ENCODE results near the gene LACC1.

The LACC1 gene

DNA sequence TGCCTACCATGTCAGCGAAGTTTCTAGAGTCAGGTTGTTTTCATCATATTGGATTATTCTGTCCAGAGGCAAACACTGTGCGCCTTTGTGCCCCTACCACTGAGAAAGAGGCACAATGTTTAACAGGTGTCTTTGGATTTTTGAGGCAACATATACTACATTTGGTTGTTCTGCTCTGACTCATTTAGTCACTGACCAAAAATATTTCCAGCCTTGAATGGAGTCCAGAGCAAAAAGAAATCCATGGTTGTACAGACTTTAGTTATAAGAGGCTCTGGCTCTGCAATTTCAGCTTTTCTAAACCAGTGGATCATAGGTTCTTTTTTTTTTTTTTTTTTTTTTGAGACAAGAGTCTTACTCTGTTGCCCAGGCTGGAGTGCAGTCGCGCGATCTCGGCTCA is 35.7 kb downstream of the LACC1 start:
- Histone ChIP-seq H3K27me3 (replicated peaks; ENCODE audit: control insufficient read depth, insufficient read depth, low read length, poor library complexity, severe bottlenecking) (no peaks in the 10 kb centered on the region), H3K9me3 (ENCODE audit: control insufficient read depth, low read length) (no peaks in the 10 kb centered on the region), H3K36me3 (ENCODE audit: control insufficient read depth, insufficient read depth, low read length) (no peaks in the 10 kb centered on the region), H3K4me1 (ENCODE audit: control insufficient read depth, insufficient read depth, low read length, poor library complexity, severe bottlenecking) (no peaks in the 10 kb centered on the region), H3K4me3 (ENCODE audit: insufficient read depth, low read depth, low read length, poor library complexity, severe bottlenecking) (no peak overlapping the region), H3K27ac (ENCODE audit: insufficient read depth, low read length, poor library complexity, severe bottlenecking) (no peak overlapping the region)
- DNase-seq: no peak

DNA sequence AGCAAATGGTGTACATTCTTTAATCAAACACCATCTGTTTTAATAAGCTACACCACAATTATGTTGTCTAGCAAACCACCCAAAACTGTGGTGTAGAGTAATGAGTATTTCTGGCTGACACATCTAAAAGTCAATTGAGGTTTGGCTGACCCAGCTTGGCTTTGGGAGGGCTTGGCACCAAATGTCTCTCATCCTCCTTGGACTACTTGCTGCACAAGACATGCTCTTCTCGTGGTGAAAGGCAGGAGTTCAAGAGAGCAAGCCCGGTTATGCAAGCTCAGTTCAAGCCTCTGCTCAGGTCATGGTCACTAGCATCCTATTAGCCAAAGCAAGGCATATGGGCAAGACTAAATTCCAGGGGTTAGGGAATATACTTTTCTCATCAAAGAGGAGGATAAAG is 37.1 kb downstream of the LACC1 start:
- Histone ChIP-seq H3K4me1 (ENCODE audit: control insufficient read depth, insufficient read depth, low read length, poor library complexity, severe bottlenecking) (no peaks in the 10 kb centered on the region), H3K36me3 (ENCODE audit: control insufficient read depth, insufficient read depth, low read length) (no peaks in the 10 kb centered on the region), H3K9me3 (ENCODE audit: control insufficient read depth, low read length) (no peaks in the 10 kb centered on the region), H3K4me3 (ENCODE audit: insufficient read depth, low read depth, low read length, poor library complexity, severe bottlenecking) (no peak overlapping the region), H3K27ac (ENCODE audit: insufficient read depth, low read length, poor library complexity, severe bottlenecking) (no peak overlapping the region), H3K27me3 (replicated peaks; ENCODE audit: control insufficient read depth, insufficient read depth, low read length, poor library complexity, severe bottlenecking) (no peaks in the 10 kb centered on the region)
- DNase-seq: no peak

DNA sequence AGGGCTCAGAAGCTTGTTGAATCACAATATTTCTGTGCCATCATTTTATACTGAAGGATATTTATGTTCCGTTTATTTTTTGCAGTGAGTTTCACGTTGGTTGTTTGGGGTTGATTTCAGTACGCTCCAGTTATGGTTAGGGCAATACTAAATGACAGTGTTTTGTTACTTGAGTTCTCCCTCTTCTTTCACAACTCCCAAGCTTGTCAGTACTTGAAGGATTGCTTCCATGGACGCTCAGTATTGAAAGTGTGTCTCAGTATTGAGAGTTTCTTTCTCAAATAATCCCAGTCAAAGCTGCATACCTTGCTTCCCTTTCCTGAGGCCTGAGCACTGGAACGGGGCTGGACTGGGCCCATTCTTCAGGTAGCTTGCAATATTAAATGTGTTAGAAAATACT is 38.9 kb downstream of the LACC1 start:
- Histone ChIP-seq H3K27ac (ENCODE audit: insufficient read depth, low read length, poor library complexity, severe bottlenecking) (no peak overlapping the region), H3K4me3 (ENCODE audit: insufficient read depth, low read depth, low read length, poor library complexity, severe bottlenecking) (no peak overlapping the region), H3K36me3 (ENCODE audit: control insufficient read depth, insufficient read depth, low read length) (no peaks in the 10 kb centered on the region), H3K9me3 (ENCODE audit: control insufficient read depth, low read length) (no peaks in the 10 kb centered on the region), H3K27me3 (replicated peaks; ENCODE audit: control insufficient read depth, insufficient read depth, low read length, poor library complexity, severe bottlenecking) (no peaks in the 10 kb centered on the region), H3K4me1 (ENCODE audit: control insufficient read depth, insufficient read depth, low read length, poor library complexity, severe bottlenecking) (no peaks in the 10 kb centered on the region)
- DNase-seq: no peak

DNA sequence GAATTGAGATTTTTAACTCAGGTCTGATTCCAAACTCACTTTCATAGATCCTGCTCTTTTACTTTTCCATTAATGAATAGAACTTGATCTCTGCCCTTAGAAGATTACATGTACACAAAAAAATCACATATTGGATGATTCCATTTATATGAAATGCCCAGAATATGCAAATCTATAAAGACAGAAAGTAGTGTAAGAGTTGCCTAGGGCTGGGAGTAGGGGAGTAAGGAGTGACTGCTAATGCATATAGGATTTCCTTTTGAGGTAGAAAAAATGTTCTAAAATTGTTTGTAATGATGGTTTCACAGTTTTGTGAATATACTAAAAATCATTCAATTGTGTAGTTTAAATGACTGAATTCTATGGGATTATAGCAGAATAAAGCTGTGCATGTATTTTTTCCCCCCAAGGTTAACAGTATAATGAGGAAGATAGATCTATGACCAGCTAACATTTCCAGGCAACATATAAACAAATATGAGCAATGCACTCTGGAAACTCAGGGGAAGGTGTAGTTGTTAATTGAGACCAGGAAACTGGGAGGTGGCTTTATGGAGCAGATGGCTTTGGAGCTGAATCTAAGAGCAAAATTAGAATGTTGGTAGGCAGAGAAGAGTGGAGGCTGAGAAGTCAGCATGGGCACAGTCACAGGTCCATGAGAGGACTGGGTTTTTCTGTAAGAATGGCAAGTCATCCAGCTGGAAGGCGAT is 41.4 kb downstream of the LACC1 start:
- Histone ChIP-seq H3K36me3 (ENCODE audit: control insufficient read depth, insufficient read depth, low read length) (no peaks in the 10 kb centered on the region), H3K27me3 (replicated peaks; ENCODE audit: control insufficient read depth, insufficient read depth, low read length, poor library complexity, severe bottlenecking) (no peaks in the 10 kb centered on the region), H3K27ac (ENCODE audit: insufficient read depth, low read length, poor library complexity, severe bottlenecking) (no peak overlapping the region), H3K4me1 (ENCODE audit: control insufficient read depth, insufficient read depth, low read length, poor library complexity, severe bottlenecking) (no peaks in the 10 kb centered on the region), H3K4me3 (ENCODE audit: insufficient read depth, low read depth, low read length, poor library complexity, severe bottlenecking) (no peak overlapping the region), H3K9me3 (ENCODE audit: control insufficient read depth, low read length) (no peaks in the 10 kb centered on the region)
- no peak for DNase-seq

DNA sequence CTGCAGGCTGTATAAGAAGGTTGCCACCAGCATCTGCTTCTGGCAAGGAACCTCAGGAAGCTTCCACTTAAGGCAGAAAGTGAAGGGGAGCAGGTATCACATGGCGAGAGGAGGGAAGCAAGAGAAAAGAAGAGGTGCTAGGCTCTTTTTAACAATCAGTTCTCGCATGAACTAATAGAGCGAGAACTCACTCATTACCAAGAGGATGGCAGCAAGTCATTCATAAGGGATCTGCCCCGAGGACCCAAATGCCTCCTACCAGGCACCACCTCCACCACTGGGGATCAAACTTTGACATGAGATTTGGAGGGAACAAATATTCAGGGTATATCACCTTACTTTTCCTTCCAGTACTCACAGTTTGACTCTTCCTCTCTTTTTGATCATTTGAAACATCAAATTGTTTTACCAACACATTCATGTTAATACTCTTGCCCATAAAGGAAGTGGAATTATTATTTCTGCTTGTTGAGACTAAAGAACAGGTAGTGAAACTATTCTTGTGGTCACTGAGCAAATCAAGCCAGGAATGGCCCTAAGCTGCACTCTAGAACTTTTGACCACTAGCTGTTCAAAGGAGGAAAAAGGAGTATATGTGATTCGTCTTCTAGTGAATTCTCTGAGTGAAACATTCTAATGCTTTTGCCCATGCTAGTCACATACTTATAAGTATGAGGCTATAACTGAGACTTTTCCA is 45.0 kb downstream of the LACC1 start:
- Histone ChIP-seq H3K27me3 (replicated peaks; ENCODE audit: control insufficient read depth, insufficient read depth, low read length, poor library complexity, severe bottlenecking) (no peaks in the 10 kb centered on the region), H3K27ac (ENCODE audit: insufficient read depth, low read length, poor library complexity, severe bottlenecking) (no peak overlapping the region), H3K36me3 (ENCODE audit: control insufficient read depth, insufficient read depth, low read length) (no peaks in the 10 kb centered on the region), H3K9me3 (ENCODE audit: control insufficient read depth, low read length) (no peaks in the 10 kb centered on the region), H3K4me3 (ENCODE audit: insufficient read depth, low read depth, low read length, poor library complexity, severe bottlenecking) (no peak overlapping the region), H3K4me1 (ENCODE audit: control insufficient read depth, insufficient read depth, low read length, poor library complexity, severe bottlenecking) (no peaks in the 10 kb centered on the region)
- DNase-seq: no peak

DNA sequence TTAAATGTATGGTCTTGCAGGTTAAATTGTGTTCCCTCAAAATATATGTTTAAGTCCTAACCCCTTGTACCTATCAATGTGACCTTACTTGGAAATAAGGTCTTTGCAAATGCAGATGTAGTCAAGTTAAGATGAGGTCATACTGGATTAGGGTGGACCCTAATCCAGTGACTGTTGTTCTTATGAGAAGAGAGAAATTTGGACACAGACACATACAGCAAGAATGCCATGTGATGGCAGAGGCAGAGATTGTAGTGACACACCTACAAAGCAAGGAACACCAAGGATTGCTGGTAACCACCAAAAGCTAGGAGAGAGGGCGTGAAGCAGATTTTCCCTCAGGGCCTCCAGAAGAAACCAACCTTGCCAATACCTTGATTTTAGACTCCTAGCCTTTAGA is 50.2 kb downstream of the LACC1 start:
- no peak overlapping the region for H3K27ac ChIP-seq (ENCODE audit: insufficient read depth, low read length, poor library complexity, severe bottlenecking)
- no peaks in the 10 kb centered on the region for H3K27me3 ChIP-seq (replicated peaks; ENCODE audit: control insufficient read depth, insufficient read depth, low read length, poor library complexity, severe bottlenecking)
- no peak for DNase-seq
- no peak overlapping the region for H3K4me3 ChIP-seq (ENCODE audit: insufficient read depth, low read depth, low read length, poor library complexity, severe bottlenecking)
- H3K36me3 ChIP-seq (ENCODE audit: control insufficient read depth, insufficient read depth, low read length): no peaks in the 10 kb centered on the region
- H3K9me3 ChIP-seq (ENCODE audit: control insufficient read depth, low read length): no peaks in the 10 kb centered on the region
- no peaks in the 10 kb centered on the region for H3K4me1 ChIP-seq (ENCODE audit: control insufficient read depth, insufficient read depth, low read length, poor library complexity, severe bottlenecking)

DNA sequence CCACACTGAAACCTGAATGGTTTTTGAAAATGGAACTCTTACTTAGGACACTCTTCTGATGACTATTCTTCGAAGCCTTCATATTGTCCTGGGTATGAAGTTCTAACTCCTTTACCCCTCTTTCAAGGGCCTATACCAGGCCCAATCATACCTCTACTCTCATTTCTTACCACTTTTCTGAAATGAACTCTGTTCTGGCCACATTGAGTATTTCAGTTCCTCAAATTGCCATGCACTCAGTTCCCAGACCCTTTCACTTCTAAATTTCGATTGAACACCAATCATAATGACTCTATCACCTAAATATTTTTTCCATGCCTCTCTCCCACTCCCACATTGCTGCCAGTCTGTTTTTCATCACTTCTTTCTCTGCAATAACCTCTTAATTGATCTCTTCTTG is 53.7 kb downstream of the LACC1 start:
- Histone ChIP-seq H3K36me3 (ENCODE audit: control insufficient read depth, insufficient read depth, low read length) (no peaks in the 10 kb centered on the region), H3K27me3 (replicated peaks; ENCODE audit: control insufficient read depth, insufficient read depth, low read length, poor library complexity, severe bottlenecking) (no peaks in the 10 kb centered on the region), H3K27ac (ENCODE audit: insufficient read depth, low read length, poor library complexity, severe bottlenecking) (no peak overlapping the region), H3K4me3 (ENCODE audit: insufficient read depth, low read depth, low read length, poor library complexity, severe bottlenecking) (no peak overlapping the region), H3K4me1 (ENCODE audit: control insufficient read depth, insufficient read depth, low read length, poor library complexity, severe bottlenecking) (no peaks in the 10 kb centered on the region), H3K9me3 (ENCODE audit: control insufficient read depth, low read length) (no peaks in the 10 kb centered on the region)
- DNase-seq: no peak

DNA sequence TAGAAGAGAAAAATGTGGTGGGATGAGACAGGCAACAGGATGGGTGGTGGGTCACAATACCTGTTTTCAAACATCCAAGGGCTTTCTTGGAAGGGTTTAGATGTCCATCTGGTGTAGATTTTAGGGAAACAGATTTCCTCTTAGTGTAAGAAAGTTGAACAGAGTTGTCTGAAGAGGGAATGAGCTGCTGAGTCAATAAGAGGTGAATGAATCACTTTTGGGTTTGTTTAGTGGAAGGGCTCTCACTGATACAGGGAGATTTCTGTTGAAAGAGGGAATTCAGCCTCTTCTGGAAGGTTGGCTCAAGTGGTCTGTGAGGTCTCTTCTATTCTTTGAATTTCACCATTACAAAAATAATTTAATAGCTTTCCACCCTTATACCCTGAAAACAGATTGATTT is 54.6 kb downstream of the LACC1 start:
- no peak for DNase-seq
- H3K9me3 ChIP-seq (ENCODE audit: control insufficient read depth, low read length): no peaks in the 10 kb centered on the region
- H3K4me1 ChIP-seq (ENCODE audit: control insufficient read depth, insufficient read depth, low read length, poor library complexity, severe bottlenecking): no peaks in the 10 kb centered on the region
- H3K27ac ChIP-seq (ENCODE audit: insufficient read depth, low read length, poor library complexity, severe bottlenecking): no peak overlapping the region
- H3K4me3 ChIP-seq (ENCODE audit: insufficient read depth, low read depth, low read length, poor library complexity, severe bottlenecking): no peak overlapping the region
- H3K27me3 ChIP-seq (replicated peaks; ENCODE audit: control insufficient read depth, insufficient read depth, low read length, poor library complexity, severe bottlenecking): no peaks in the 10 kb centered on the region
- H3K36me3 ChIP-seq (ENCODE audit: control insufficient read depth, insufficient read depth, low read length): no peaks in the 10 kb centered on the region

DNA sequence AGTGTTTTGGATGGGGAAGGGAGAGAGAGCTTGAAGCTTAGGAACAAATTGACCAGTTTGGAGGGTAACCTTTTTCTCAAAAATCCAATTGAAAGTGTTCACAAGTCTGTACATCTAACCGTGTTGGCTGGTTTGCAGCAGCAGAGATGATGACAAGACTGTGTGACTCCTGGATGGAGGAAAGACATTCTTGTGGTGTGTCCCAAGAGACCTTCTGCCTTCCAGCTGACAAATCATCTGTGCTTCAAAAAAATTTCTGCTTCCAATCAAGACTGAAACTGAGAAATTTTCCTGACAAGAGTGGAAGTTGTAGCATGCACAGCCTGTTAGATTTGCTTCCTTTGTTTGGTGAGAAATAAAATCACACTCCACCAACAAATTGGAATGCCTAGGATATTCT is 56.2 kb downstream of the LACC1 start:
- DNase-seq: no peak
- Histone ChIP-seq H3K4me3 (ENCODE audit: insufficient read depth, low read depth, low read length, poor library complexity, severe bottlenecking) (no peak overlapping the region), H3K36me3 (ENCODE audit: control insufficient read depth, insufficient read depth, low read length) (no peaks in the 10 kb centered on the region), H3K4me1 (ENCODE audit: control insufficient read depth, insufficient read depth, low read length, poor library complexity, severe bottlenecking) (no peaks in the 10 kb centered on the region), H3K27ac (ENCODE audit: insufficient read depth, low read length, poor library complexity, severe bottlenecking) (no peak overlapping the region), H3K27me3 (replicated peaks; ENCODE audit: control insufficient read depth, insufficient read depth, low read length, poor library complexity, severe bottlenecking) (no peaks in the 10 kb centered on the region), H3K9me3 (ENCODE audit: control insufficient read depth, low read length) (no peaks in the 10 kb centered on the region)

DNA sequence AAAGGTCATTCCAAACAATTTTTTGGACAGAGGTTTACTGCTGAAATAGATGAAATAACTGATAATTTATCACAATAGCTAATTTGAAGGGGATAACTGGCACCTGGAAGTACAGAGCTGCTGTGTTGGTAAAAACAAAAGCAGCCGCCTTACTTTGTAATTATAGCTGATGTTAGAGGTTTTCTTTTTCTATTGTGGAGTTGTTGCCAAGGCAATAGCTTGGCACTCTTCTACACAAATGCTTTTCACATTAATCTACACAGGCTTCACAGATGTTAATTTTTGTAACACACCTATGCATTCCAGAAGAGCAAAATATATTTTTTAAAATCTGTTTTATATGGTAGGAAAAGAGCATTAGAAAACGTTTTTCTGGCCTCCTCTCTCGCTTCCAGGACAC is 56.9 kb downstream of the LACC1 start:
- Histone ChIP-seq H3K27ac (ENCODE audit: insufficient read depth, low read length, poor library complexity, severe bottlenecking) (no peak overlapping the region), H3K4me3 (ENCODE audit: insufficient read depth, low read depth, low read length, poor library complexity, severe bottlenecking) (no peak overlapping the region), H3K4me1 (ENCODE audit: control insufficient read depth, insufficient read depth, low read length, poor library complexity, severe bottlenecking) (no peaks in the 10 kb centered on the region), H3K9me3 (ENCODE audit: control insufficient read depth, low read length) (no peaks in the 10 kb centered on the region), H3K27me3 (replicated peaks; ENCODE audit: control insufficient read depth, insufficient read depth, low read length, poor library complexity, severe bottlenecking) (no peaks in the 10 kb centered on the region), H3K36me3 (ENCODE audit: control insufficient read depth, insufficient read depth, low read length) (no peaks in the 10 kb centered on the region)
- DNase-seq: no peak
